Endothelial cell of hepatic sinusoid (primary cell): ENCODE measurements around the gene GRHL3.
"Not testable (repeated sequence)": the region's sequence is repeated elsewhere in the genome, so short reads cannot be mapped to it uniquely, and the experiment has no call there.

Experiments used
- in situ Hi-C: cut with HindIII; loops from 2 replicates; pipeline ENCODE4 v1.10.0; 2017; ENCODE audit warnings: low sequenced_read_pairs

Gene GRHL3

DNA sequence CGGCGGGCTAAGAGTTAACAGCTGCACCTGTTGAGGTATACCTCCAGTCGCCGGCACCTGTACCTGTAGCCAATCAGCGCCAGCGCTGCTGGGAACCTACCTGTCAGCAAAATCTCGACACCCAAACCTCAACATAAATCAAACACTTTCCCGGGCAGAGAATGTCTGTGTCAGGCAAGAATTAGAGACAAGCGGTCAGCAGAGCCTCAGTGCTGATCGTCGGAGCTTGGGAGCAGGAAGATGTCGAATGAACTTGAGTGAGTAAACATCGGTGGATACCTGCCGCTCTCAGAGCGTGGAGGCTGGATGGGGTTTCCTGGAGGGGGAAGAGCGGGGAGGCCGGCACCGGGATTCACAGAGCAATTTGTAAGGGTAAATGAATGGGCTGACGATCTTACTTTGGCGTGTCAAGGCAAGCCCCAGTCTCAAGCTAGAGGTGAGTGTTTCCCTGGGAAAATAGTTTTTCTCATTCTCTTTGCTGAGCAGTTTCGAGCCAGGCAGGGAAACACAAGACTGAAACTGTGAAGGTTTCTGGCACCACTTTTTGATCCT, at the start of gene GRHL3:
TSS of gene GRHL3 (plus strand) at position 46 of the 552 bp plus-strand sequence. CDS start at position 241, 195 bp downstream.
- in situ Hi-C loops: loop anchor here (5.0 to 10.0 kb wide), 2 partner anchors 92 to 315 kb away; no protein-coding TSS in a partner anchor

GRCh38 chr1:24274203-24275103, 44.7 kb upstream of the GRHL3 start:
- in situ Hi-C loops: not testable (repeated sequence)

DNA sequence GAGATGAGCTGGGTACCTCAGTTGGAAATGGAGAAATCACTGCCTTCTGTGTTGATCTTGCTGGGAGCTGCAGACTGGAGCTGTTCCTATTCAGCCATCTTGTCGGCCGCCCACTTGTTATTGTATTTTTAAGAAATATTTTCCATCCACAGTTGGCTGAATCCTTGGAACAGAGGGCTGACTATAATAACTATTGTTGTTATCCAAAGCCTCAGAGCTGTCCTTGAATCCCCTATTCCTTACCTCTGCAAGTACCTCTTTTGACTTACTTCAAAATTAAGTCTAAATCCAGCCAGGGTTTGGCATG, 44.1 kb upstream of the GRHL3 start:
- in situ Hi-C loops: no loop called here

DNA sequence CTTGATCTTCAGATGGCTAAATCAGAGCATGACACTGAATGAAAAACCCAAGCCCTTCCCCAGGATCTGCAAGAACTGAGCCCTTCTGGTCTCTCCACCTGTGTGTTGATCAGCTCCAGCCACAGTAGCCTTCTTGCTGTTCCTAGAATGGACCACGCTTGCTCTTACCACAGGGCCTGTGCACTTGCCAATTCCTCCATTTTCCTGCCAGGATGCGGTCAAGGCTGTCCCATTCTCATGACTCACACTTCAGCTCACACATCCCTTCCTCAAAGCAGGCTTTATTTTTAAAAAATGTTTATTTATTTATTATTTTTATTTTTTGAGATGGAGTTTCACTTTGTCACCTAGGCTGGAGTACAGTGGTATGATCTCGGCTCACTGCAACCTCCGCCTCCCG, 43.6 kb upstream of the GRHL3 start:
- in situ Hi-C loops: no loop called here

GRCh38 chr1:24276791-24277190, 42.4 kb upstream of the GRHL3 start:
- in situ Hi-C loops: no loop called here

DNA sequence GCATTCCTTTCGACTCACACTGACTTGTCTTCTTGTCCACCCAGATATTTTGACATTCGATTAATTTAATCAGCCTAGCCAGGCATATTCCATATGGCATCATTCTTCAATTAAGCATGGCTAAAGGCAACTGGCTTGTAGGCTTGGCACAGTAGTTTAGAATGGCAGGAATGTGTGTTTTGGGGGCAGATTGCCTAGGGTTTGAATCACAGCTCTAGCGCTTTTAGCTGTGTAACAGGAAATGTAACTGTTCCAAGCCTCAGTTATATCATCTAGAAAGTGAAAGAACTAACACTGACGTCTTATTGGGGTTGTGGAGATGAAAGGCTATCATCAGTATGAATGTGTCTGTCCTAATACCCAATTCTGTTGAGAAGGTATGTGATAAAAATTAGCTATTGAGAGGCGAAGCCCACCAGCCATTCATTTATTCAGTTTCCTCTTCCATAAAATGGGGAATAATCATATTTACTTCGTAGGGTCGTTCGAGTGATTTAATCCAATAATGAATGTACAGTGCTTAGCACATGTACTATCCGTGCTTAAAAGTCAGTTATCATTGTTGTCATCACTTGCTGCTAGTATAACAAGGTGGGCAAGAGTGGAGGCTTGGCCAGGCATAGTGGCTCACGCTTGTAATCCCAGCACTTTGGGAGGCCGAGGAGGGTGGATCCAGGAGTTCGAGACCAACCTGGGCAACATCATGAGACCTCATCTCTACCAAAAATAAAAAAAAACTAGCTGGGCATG, 41.6 kb upstream of the GRHL3 start:
- in situ Hi-C loops: no loop called here

GRCh38 chr1:24278726-24279125, 40.4 kb upstream of the GRHL3 start:
- in situ Hi-C loops: no loop called here

DNA sequence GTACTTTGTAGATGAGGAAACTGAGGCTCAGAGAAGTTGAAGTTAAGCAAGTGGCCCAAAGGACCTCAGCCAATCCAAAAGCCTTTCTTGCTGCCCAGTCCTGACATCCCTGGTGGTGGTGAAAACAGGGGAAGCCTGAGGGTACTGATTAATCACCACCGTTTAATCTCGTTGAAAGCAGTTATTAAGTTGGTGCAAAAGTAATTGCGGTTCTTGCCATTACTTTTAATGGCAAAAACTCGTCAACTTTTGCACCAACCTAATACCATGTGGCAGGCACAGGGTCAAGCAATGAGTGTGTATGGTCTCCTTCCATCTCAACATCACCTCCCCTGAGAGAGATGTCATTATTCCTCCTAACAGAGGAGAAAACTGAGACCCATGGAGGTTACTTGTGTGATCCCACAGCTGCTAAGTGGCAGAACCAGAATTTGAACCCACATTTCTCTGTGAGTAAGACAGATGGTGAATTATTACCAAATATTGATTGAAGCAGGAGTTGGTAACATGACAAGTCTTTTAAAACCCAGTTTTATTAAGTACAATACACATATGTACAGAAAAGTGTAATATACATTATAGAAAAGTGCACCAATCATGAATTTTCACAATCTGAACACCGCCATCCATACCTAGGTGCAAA, 39.4 kb upstream of the GRHL3 start:
- in situ Hi-C loops: no loop called here

GRCh38 chr1:24281591-24281990, 37.6 kb upstream of the GRHL3 start:
- in situ Hi-C loops: no loop called here

GRCh38 chr1:24282491-24282890, 36.7 kb upstream of the GRHL3 start:
- in situ Hi-C loops: no loop called here

DNA sequence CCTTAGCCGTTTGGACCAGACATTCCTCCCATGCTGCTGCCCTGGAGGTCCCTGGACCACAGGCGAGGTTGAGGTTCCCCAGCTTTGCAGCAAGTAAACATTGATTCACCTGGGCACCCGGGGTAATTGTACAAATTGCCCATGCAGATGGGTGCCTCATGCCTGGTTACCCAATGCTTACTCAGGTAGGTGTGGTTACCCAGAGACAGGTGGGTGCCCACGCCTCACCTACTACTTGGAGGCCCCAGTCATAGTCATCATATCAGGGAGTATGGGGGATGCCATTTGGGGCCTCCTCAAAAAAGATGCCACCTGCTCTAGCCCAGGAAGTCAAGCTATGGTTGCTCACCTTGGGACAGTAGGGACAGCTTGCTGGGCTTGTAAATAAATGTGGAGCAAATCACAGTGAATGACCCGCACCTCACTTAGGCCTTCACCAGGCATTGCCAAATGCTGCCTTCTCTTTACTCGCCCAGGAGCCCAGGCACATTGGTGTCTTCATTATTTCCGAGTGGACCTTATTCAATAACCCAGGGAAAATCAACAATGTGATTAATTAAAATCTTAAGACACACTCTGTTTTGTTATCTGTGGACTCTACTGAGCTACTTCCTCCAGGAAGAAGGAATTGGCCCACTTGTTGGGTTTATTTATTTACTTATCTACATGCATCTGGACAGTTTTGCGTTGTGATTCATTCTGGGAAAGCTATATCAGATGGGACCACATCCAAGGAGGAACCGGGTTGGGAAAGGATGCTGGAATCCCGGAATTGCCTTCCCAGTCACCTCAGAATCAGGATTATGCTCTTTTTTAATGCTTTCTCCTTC, 35.6 kb upstream of the GRHL3 start:
- in situ Hi-C loops: no loop called here

DNA sequence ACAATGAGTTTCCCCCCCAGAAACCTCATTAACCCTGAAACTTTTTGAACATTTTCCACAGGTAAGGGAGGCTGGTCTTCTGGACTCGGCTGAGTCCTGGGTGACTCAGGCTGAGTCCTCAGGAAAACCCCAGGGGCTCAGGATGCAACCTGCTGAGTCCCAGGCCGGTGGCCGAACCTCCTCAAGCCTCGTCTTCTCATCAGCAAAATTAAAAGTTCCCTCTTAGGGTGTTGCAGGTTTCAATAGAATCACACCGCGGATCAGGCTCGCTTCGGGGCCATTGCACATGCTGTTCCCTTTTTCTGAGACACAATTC, 35.0 kb upstream of the GRHL3 start:
- in situ Hi-C loops: no loop called here

DNA sequence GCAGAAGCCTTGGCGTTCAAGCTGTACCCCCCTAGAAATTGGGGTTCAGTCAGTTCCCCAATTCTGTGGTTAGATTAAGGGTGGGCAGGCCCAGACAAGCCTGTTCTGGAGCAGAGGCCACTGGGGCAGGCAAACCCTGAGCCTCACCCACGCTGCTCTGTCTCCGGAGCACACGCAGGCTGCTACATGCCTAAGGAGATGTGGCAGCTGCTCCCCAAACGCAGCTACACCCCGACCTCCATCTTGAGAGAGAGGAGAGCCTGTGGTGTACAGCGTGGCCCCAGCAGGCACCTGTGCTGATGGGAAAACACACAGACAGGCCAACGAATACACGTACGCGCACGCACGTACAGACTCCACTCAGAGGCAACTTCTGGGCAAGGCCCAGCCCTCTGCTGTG, 33.9 kb upstream of the GRHL3 start:
- in situ Hi-C loops: no loop called here

DNA sequence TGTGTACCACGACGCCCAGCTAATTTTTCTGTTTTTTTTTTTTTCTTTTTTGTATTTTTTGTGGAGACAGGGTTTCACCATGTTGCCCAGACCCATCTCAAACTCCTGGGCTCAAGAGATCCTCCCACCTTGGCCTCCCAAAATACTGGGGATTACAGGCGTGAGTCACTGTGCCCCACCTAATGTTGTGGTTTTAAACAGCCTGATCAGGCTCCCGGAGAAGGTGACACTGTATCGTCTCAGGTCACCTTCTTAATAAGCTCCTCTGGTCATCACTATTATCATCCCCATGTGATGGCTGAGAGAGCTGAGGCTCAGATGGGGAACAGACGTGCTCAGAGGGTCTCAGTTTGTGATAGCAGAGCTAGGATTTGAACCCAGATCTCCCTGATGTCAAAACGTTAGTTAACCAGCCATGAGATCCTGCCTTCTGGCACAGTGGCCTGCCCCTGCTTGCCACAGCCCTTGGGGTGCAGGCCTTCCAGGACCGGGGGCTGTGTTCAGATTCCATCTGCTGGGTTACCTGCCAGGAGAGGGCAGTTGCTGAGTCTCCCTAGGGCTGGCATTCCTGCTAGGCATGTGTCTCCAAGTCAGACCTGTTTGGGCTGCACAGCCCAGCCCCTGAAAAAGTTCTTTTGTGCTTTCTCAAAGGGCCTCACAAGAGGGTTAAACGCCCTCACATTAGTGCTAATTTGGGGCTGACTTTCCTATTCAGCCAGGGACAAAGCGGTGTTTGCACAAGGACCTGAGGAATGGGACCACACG, 32.7 kb upstream of the GRHL3 start:
- in situ Hi-C loops: no loop called here

- in situ Hi-C loops: not testable (repeated sequence)
Measured at GRCh38 chr1:24287779-24288178, 31.4 kb upstream of the GRHL3 start.

DNA sequence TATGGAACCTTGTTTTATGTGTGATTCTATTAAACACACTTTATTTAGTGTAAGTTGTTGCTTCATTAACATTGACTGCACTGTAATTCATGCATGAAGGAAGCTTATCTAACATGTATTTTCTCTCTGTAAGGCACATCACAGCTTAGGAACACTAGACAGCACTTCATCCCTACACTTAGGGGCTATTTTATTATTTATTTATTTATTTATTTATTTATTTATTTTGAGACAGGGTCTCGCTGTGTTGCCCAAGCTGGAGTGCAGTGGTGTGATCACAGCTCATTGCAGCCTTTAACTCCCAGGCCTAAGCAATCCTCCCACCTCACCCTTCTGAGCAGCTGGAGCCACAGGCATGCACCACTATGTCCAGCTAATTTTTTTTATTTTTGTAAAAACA, 30.7 kb upstream of the GRHL3 start:
- in situ Hi-C loops: no loop called here

- in situ Hi-C loops: no loop called here
Measured at GRCh38 chr1:24289937-24290595, 29.1 kb upstream of the GRHL3 start.

DNA sequence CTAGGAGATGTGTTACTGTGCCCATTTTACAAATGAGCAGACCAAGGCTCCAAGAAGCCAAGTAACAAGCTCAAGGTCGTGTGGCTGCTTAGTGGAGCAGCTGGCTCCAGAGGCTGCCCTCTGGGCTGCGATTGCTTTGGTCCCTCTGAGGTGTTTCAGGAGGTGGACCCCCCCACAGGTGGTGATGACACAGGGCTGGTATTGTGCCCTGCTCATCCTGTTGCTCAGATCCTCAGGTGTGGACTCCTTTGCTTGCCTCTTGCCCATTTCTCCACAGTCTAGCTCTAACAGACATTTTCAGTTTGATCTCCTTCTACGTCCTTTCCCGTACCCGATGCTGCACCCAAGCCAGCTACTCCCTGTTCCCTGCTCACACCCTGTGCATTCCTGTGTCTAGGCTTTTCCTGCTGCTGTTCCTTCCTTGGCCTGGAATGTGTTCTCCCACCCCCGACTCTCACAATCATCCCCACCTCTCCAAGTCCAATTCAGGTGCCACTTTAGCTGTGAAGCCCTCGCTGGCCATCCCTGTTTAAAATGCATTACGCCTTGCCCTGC, 28.1 kb upstream of the GRHL3 start:
- in situ Hi-C loops: no loop called here

DNA sequence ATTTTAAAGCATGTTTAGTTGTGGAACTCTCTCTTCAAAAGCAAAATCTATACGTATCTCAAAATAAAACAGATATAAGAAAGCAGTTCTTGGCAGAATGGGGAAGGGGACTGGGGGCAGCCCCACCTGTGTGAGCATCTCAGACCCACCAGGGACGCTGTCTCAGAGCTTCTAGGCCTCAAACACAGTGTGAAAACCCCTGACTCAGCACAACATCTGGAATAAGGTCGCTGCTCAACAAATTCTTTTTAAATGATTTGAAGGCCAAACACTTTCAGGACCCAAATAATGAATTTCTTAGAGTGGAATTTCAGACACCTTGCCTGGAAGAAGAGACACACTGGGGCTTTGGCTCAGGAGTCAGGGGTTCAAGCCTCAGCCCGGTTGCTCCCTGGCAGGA, 27.1 kb upstream of the GRHL3 start:
- in situ Hi-C loops: no loop called here
